Breast epithelium (tissue), 3 donors: Measurements from ENCODE around the gene TMEM9.

ENCODE experiments used
- CTCF ChIP-seq, 3 donors: fragments of 450-650 bp; IDR thresholded peaks; one replicate each; pipeline ENCODE4 v1.5.1; 2016 to 2017; ENCODE audit warnings: antibody characterized with exemption in 3 of 3, mild to moderate bottlenecking in 3 of 3, moderate library complexity in 3 of 3
- POLR2A ChIP-seq: fragments of 450-650 bp; IDR thresholded peaks from one replicate; pipeline ENCODE4 v1.6.1; 2016; ENCODE audit warnings: antibody characterized with exemption, mild to moderate bottlenecking, moderate library complexity
- POLR2AphosphoS5 ChIP-seq, 3 donors: sonication (generic); formaldehyde crosslinking; IDR thresholded peaks; one replicate each; pipeline ENCODE4 v1.6.1; 2017; ENCODE audit warnings: antibody characterized with exemption in 3 of 3

GRCh38 chr1:201125800-201126199 lies 28.5 kb downstream of the TMEM9 start:
- TF ChIP-seq POLR2A (no peak), CTCF (IDR thresholded peaks at IDR 0.05) (no peak), POLR2AphosphoS5 (IDR thresholded peaks at IDR 0.05) (no peak)
